Activated T-helper 1 cell treated with anti-CD3 and anti-CD28 coated beads, Interleukin-2, amount 50 U/mL, for 16 hours (primary cell): Measurements from ENCODE around the gene C9orf85.

Source experiments
- DNase-seq, 2 donors: peaks; one replicate each; pipeline ENCODE4 v3.0.0-alpha.2; 2020; ENCODE audit warnings: low read depth in 1 of 2, low spot score in 1 of 2

The C9orf85 gene

DNA sequence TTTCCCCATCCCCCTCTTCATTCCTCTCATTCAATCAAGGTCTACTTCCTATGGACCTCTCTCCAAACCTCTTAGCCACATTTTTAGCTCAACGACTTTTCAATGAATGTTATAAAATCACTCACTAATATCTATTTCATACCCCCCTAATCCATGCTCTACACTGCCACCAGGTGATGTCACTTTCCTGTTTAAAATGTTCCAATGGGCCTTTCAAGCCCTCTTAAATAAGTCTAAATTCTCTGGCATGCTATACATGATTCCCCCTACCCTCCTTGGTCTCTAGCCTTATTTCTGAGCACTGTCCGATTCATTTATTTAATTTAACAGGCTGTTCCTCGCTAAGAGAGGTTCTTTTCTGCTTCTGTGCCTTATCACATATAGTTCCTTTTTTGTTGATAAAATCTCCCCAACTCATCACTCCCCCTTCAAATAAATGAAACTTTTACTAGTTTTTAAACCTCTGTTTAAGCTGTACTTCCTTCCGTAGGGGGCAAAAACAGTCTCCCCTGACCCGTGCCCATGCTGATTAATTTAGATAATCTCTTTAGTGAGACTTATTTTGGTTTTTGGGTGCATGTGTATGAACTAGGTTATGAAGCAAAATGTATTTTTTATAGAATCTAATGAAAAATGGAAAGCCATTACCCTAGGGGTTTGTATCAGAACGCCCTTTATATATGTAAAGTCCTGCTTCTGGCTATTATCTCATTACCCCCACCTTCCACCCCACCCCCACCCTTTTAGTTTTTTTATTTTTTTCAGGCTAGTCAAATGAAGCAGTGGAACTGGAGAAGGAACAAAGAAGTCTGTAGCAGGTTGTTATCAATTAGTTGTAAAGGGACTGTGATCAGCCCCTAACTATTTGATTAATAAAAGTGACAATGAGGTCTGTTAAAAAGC, 9.5 kb upstream of the C9orf85 start:
- DNase-seq: no peak

DNA sequence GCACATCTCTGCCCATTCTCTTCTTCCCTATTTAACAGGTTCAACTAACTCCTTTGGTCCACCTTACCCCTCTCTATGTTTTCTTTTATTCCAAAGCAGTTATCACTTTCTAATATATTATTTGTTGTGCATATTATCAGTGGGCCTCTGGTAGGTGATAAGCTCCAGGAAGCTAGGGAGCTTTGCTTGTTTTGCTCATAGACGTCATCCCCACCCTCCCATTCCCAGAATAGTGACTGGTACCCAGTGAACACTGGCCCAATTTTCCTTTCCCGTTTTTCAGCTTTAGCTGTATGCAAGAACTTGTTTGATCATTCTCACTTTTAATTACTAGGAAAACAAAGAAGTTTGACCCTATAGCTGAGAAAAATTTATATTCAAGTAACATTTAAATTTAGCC, 7.4 kb upstream of the C9orf85 start:
- DNase-seq: no peak

DNA sequence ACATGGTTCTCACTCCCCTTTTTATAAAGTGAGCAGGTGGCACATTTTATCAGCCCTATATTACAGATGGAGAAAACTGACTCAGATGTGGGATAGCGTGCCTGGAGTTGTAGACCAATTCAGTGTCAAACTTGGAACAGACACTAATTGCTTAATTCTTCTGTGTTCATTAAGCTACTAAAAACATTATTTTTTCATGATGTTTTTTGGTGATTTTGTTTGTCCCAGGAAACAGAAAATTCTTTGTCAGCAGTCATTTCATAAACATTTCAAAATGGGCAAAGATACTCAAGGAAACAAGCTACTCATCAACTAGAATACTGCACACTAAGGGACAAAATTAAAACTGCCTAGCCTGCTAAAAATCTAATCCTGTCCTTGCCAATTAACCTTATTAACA, 2.6 kb upstream of the C9orf85 start:
- DNase-seq: no peak

DNA sequence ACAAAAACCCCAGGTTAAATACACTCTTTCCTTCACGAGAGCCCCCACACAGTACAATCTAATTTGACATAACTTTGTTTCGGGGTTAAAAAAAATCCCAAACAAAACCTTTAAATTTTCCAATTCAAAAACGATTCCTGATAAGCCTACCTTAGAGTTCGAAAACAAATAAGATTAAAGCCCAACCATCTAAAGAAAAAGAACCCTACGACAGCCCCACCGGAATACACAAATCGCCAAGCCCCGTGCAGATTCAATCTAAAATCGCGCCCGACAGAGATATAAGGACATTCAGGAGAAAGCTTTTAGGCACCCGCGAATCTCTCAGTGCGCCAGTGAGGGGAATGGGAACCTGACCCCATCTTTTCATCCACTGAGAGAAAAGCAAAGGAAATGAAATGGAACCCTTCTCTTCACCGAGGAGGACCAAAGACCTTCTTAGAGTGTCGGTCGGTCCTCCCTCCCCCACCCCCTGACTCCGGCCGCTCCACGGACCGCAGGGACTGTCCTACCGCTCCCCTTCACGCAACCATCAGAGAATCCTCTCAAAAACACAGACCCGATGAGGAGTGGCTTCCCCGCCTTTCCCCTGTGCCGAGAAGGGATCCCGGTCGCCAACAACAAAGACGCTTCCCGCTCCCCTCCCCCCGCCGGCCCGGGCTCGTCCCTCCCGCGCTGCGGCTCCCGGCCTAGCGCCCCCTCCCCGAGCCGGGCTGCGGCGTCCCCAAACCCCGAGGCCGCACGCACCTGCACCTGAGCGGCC, 1.4 kb upstream of the C9orf85 start:
- no peak for DNase-seq

DNA sequence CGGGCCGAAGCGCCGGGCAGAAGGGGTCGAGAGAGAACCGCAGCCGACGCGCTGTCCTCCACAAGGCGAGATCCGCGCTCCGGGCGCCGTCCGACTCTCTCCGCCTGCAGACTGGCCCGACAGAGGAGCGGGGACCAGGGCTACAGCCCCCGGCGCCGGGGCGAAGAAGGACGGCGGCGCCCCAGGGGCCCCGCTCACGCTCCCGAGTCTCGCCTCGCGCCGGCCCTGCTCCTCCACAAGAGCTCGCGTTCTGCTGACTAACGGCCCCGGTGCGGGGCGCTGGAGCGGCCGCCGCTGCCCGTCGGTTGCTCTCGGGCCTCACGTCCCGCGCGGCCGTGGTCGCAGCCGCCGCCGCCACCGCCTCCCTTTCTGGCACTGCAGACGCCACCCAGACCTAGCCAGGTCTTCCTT, 784 bp upstream of the C9orf85 start:
- DNase-seq: no peak

DNA sequence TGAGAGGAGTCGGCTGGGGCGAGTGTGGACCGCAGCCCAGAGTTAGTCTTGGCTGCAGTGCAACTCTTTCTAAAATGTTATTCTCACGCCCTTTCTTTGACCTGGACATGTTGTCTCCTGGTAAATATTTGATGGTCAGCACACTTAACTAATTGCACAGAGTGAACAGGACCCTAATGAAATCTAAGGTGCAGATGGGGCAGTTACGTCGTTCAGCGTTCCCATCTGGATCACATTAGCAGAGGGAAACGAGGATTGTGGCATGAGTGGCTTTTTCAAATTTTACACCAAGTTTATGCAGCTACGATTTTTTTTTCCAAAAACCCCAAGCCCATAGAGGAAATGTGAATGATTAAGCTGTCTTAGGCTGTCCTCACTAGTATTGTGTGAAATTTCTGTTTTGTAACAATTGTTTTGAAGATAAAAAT, 483 bp downstream of the C9orf85 start:
- DNase-seq: no peak

DNA sequence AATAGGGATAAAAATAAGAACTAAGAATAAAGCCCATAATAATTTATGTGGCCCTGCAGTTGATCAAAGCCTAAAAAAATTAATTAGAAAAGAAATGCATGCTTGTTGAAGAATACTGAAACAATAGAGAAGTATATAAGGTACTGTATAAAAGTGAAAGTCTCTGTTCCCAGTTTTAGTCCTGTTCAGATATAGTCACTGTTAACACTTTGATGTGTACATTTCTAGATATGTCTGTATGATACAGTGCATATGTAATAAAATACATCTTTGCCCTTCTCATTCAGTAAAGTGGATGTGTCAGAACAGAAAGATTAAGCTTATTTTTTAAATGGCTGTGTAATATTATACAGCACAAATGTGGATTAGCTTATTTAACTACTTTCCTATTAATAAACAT, 4.1 kb downstream of the C9orf85 start:
- DNase-seq: no peak

DNA sequence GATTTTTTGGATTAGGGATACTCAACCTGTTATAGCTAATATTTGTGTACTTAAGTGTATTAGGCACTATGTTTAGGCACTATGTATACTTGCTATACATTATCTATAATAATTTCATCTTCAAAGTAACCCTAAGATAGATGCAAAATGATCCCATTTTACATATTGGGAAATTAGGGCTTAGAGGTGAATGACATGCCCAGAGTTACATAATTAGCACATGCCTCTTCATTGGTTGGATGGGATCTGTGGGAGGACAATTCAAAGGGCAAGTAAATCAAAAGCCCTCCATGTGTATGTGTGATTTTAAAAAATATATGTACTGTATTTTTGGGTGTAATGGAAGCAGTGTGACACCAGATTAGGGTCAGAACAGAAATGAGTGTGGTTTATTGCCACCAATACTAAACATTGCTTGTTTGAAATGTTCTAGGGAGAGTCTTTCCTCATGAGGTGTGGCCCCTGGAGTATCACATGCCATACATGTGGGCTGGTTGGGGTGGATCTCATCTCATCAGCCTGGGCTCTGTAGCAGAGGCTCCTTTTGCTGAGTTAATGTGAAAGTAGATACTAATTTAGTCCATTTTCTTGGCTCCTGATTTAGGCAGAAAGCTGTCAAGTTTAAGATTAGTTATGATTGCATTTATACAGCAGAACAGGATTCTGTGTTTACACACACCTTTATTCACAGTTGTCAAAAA, 5.5 kb downstream of the C9orf85 start:
- no peak for DNase-seq

DNA sequence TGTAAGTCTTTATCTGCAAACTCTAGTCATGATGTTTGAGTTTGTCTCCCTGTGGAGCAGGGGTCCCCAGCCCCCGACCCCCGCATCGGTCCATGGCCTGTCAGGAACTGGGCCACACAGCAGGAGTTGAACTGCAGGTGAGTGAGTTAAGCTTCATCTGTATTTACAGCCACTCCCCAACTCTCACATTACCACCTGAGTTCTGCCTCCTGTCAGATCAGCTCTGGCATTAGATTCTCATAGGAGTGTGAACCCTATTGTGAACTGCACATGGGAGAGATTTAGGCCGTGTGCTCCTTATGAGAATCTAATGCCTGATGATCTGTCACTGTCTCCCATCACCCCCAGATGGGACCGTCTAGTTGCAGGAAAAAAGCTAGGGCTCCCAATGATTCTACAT, 7.0 kb downstream of the C9orf85 start:
- DNase-seq: no peak

DNA sequence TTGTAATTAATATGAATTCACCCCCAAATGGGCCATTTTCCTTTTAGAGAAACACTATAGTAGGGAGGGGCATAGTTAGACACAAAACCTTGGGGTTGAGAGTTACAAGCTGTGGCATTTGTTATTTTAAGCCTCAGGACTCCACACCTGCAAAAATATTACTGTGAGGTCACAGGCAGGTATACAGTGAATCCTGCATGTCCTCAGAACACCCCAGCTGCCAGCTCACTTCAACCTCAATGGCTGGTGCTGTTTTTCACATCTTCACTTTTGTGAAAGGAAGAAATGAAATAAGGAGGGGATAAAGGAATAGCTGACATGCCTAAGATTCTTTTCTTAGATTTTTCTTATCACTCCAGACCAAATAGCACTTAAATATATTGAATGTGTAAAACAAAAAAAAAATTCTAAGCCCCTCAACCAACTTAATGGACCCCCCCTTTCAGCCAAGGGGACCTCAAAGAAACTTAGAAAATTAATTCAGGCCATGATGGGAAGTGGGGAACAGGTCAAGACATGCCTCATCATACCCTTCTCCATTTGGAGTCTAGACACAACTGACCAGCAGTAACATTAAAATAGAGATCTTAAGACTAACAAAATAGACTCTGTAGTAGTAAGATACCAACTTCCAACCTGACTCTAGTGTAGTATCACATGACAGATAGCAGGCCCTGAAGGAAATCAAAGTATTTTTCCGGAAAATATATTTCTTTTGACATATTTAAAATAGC, 9.2 kb downstream of the C9orf85 start:
- DNase-seq: no peak

DNA sequence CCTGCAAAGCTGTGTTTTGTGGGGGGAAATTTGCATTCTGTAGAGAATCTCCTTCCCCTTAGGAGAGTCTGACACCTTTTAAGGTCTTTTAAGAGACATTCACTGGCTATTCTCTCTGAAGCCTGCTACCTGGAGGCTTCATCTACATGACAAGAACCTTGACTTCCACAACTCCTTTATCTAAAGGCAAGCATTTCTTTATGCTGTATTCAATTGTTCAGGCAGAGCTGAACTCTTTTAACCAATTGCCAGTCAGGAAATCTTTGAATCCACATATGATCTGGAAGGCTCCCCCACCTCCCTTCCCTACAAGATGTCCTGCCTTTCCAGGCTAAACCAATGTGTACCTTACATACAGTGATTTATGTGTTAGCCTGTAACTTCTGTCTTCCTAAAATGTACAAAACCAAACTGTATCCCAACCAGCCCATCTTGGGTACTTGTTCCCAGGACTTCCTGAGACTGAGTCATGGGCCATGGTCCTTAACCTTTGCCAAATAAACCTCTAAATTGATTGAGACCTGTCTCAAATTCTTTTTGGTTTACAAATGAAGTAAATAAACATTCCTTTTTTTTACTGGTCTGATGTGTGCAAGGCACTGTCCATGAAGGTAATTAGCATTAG, 9.9 kb downstream of the C9orf85 start:
- DNase-seq: no peak

DNA sequence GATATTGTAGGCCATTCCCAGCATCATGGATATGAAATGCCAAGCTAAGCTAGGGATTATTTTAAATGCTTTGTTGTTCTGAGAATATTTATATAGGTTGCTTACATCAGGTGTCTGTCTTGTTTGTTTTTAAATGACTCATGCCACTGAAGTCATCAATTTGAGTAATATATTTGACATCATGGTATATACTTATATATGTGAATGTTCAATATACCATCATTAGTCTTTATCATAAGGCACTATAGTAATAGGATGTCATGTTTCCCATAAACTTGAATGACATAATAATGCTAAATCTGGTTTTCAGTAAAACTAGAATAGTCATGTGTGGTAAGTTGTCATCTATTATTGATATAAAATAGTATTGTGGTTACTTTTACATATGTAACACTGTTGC, 13.1 kb downstream of the C9orf85 start:
- DNase-seq: no peak

DNA sequence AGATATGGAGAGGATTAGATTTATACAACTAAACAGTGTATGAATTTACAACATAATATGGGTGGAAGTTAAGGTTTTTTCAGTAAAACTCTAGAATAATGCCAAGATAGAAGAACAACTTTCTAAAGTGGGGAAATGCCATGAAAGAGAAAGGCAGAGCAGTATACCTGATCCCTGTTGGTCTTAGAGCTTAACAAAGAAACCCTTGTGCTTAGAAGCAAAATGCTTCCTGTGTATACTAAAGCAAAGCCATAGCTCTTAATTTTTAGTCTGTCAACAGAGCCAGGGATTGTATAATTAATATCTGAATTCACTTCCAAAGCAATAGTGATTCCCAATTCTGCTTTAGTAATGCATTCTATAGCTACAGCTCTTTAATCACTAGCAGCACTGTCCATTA, 14.4 kb downstream of the C9orf85 start:
- DNase-seq: no peak

DNA sequence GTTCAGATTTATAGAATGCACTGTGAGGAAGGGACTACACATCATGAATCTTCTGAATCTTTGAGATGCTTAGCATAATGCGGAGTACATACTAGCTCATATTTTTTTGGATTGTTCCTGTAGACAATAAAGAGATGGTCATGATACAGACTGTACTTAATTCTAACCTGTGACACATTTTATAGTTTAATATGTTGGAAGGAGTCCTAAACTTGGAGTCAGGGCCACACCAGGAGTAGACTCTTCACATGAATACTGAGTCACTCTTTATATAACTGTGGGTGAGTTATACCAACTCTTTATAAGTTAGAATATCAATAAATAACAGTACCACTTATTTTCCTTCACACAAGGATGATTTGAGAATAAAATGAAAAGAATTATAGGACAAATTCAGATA, 16.9 kb downstream of the C9orf85 start:
- DNase-seq: no peak

DNA sequence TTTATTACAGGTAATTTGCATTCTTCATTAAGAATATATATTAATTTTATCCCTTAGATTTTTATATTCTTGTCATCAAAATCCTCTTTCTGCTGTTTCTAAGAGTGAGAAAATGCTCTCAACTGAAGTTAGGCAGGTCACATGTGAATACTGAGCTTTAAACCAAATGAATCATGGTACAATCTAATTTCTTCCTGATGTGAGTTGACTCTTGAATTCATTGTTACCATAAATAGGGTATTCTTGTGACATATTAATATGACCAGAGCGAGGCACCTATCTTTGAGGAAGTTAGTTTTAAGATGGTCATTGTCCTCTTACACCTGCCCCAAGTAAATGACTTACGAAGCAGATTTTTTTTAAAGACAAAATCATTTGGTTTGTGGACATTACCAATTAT, 17.4 kb downstream of the C9orf85 start:
- DNase-seq: no peak

DNA sequence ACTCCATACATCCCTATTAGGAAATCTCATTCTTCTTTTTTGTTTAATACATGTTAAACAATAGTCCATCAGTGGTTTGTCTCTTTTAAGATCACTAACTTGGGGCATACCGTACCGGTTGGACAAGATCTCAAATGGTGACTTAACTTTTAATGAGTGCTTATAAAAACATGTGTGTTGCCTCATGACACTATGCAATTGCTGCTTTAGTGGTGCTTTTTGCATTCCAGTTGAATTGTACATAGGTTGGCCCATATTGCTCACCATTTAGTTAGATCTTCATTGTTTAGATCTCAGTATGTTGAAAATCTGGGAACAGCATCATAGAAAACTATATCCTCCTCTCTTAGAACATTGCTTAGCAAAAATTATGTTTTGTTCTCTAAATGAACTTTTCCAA, 17.8 kb downstream of the C9orf85 start:
- DNase-seq: no peak

DNA sequence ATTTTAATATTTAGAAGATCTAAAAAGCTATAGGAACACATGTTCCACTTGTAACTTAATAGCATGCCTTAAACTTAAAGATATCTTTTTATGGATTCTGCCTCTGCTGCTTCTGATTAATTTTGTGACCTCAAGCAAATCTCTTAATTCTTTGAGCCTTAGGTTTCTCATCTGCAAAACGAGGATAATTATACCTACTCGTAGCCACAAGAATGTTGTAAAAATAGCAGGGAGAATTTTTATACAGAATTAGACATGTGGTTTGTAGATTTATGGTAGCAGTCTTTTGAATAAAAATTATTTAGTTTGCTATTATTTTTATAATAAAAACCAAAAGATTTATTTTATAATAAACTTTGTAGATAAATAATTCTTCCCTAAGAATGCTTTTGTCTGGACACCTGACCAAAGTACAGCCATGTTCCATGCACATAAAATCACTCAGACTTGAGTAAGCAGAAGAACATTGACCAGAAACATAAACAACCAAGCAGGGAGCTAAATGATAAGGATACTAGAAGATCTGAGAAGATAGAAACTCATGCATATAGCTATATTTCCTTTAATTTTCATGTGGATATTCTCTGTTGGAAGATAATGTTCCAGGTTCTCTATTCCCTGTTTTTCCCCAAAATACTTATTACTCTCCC, 18.5 kb downstream of the C9orf85 start:
- no peak for DNase-seq

DNA sequence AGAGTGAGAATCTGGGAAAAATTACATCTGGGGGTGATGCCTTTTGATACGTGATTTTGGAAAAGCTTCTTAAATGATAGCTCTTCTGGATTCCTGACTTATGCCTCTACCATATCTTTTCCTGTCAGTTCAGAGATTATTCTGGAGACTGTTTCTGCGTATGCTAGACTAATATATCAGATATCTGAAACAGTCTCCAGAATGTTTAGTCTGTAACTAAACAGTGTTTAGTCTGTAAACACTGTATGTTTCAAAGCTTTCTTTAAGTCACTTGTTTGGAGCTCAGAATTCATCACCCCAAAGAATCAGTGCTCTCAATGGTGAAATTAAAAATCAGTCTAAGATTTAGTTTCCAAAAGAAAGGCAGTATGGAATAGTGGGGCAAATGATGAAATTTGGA, 19.7 kb downstream of the C9orf85 start:
- no peak for DNase-seq

DNA sequence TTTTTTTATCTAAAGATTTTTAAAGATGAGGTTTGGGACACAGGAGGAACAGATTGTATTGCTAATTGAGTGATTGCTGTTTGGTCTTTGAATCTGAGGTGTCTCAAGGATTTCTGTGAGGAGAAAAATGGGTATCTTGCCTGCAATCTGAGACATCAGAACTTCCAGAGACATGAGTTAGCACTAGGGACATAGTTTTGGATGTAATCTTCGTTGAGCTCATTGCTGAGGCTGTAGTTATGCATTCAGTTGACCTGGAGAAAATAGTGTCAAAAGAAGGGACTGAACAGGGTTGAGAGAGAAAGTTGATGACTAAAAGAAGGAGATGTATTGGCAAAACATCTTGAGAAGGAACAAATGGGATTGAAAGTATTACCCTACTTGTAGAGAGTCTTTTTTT, 24.6 kb downstream of the C9orf85 start:
- DNase-seq: no peak

DNA sequence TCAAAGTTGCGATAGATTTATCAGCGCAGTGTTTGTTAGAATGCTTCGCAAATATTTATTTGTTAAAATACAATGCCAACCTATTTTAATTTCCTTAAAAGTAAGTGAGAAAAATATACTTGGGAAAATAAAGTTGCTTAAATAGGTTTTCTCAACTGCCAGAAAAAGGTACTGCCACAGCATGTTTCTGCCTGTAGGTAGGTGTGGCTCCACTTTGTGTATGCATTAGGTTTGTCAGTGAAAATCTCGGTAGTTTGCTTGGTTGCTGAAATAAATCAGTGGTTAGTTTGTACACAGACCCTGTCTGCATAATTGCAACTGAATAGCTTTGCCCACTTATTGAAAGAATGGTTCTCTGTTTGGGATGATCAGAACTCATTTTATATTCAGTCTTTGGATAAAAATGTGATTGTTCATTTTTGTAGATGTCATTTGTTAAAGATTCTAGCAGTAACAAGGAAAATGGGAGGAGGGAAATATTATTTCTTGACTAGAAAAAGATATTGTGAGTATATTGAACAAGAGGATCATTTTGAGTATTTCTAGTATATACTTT, 25.7 kb downstream of the C9orf85 start:
- no peak for DNase-seq
